ENCODE measurements around the gene BPTF. TPM values are rescaled to one million over a fixed set of nuclear protein-coding genes. Genes with fewer than 3 reads are reported as not detected.
"Not testable (repeated sequence)": the region's sequence is repeated elsewhere in the genome, so short reads cannot be mapped to it uniquely, and the experiment has no call there.

Gene BPTF
- total RNA-seq, 1 donor from 2014 or later: 79.2 TPM

GRCh38 chr17:67855504-67856324 lies 30.4 kb downstream of the BPTF start:
- DNase-seq: no peak
- H3K4me1 ChIP-seq: peaks cover 93% of the 10 kb centered on the region
- no peaks in the 10 kb centered on the region for H3K27me3 ChIP-seq (ENCODE audit: low read depth)
- H3K9me3 ChIP-seq (replicated peaks): no peaks in the 10 kb centered on the region
- no peak overlapping the region for H3K4me3 ChIP-seq
- peaks cover 18% of the 10 kb centered on the region for H3K36me3 ChIP-seq
- intact Hi-C loops (cut with micrococcal nuclease): no loop called here
- no peak for TF ChIP-seq CTCF (IDR thresholded peaks at IDR 0.05; ENCODE audit: borderline replicate concordance)
- H3K27ac ChIP-seq (replicated peaks): no peak overlapping the region

- DNase-seq; H3K9me3 ChIP-seq (replicated peaks); H3K27me3 ChIP-seq (ENCODE audit: low read depth); H3K4me3 ChIP-seq; H3K27ac ChIP-seq (replicated peaks); intact Hi-C loops (cut with micrococcal nuclease): not testable (repeated sequence)
- Histone ChIP-seq H3K36me3 (peaks cover 18% of the 10 kb centered on the region), H3K4me1 (peaks cover 93% of the 10 kb centered on the region)
Measured at GRCh38 chr17:67856402-67856801, 31.1 kb downstream of the BPTF start.

- no peak overlapping the region for H3K4me3 ChIP-seq
- no peak for TF ChIP-seq CTCF (IDR thresholded peaks at IDR 0.05; ENCODE audit: borderline replicate concordance)
- H3K27ac ChIP-seq (replicated peaks): no peak overlapping the region
- H3K36me3 ChIP-seq: peaks cover 4% of the 10 kb centered on the region
- H3K4me1 ChIP-seq: peaks cover 51% of the 10 kb centered on the region
- H3K9me3 ChIP-seq (replicated peaks): no peaks in the 10 kb centered on the region
- DNase-seq: no peak
- intact Hi-C loops (cut with micrococcal nuclease): no loop called here
- H3K27me3 ChIP-seq (ENCODE audit: low read depth): no peaks in the 10 kb centered on the region
Measured at GRCh38 chr17:67862614-67863217, 37.4 kb downstream of the BPTF start.

GRCh38 chr17:67863624-67864247 lies 38.4 kb downstream of the BPTF start:
- no peak overlapping the region for H3K4me3 ChIP-seq
- no peak for TF ChIP-seq CTCF (IDR thresholded peaks at IDR 0.05; ENCODE audit: borderline replicate concordance)
- no peaks in the 10 kb centered on the region for H3K27me3 ChIP-seq (ENCODE audit: low read depth)
- H3K36me3 ChIP-seq: peaks cover 4% of the 10 kb centered on the region
- intact Hi-C loops (cut with micrococcal nuclease): no loop called here
- H3K9me3 ChIP-seq (replicated peaks): no peaks in the 10 kb centered on the region
- DNase-seq: no peak
- H3K27ac ChIP-seq (replicated peaks): no peak overlapping the region
- H3K4me1 ChIP-seq: peaks cover 48% of the 10 kb centered on the region

- no peaks in the 10 kb centered on the region for H3K9me3 ChIP-seq (replicated peaks)
- intact Hi-C loops (cut with micrococcal nuclease): no loop called here
- peaks cover 4% of the 10 kb centered on the region for H3K36me3 ChIP-seq
- DNase-seq: no peak
- no peaks in the 10 kb centered on the region for H3K27me3 ChIP-seq (ENCODE audit: low read depth)
- no peak for TF ChIP-seq CTCF (IDR thresholded peaks at IDR 0.05; ENCODE audit: borderline replicate concordance)
- H3K4me1 ChIP-seq: peaks cover 31% of the 10 kb centered on the region
- no peak overlapping the region for H3K4me3 ChIP-seq
- no peak overlapping the region for H3K27ac ChIP-seq (replicated peaks)
Measured at GRCh38 chr17:67865438-67865837, 40.1 kb downstream of the BPTF start.

GRCh38 chr17:67867591-67867990 lies 42.3 kb downstream of the BPTF start:
- H3K27ac ChIP-seq (replicated peaks): no peak overlapping the region
- no peak for DNase-seq
- peaks cover 21% of the 10 kb centered on the region for H3K4me1 ChIP-seq
- H3K9me3 ChIP-seq (replicated peaks): no peaks in the 10 kb centered on the region
- H3K36me3 ChIP-seq: peaks cover 4% of the 10 kb centered on the region
- no peak for TF ChIP-seq CTCF (IDR thresholded peaks at IDR 0.05; ENCODE audit: borderline replicate concordance)
- H3K27me3 ChIP-seq (ENCODE audit: low read depth): no peaks in the 10 kb centered on the region
- H3K4me3 ChIP-seq: no peak overlapping the region
- intact Hi-C loops (cut with micrococcal nuclease): no loop called here
